D341Med (cell line): ENCODE measurements around the gene IKZF3.
A peak's percentile ranks its signal among the peaks of the same experiment; 100 is the strongest.
"Not testable (repeated sequence)": the region's sequence is repeated elsewhere in the genome, so short reads cannot be mapped to it uniquely, and the experiment has no call there.

Source experiments
- DNase-seq: peaks from one replicate; pipeline ENCODE4 v3.0.0; 2012; ENCODE audit warnings: low spot score

IKZF3 gene

DNA sequence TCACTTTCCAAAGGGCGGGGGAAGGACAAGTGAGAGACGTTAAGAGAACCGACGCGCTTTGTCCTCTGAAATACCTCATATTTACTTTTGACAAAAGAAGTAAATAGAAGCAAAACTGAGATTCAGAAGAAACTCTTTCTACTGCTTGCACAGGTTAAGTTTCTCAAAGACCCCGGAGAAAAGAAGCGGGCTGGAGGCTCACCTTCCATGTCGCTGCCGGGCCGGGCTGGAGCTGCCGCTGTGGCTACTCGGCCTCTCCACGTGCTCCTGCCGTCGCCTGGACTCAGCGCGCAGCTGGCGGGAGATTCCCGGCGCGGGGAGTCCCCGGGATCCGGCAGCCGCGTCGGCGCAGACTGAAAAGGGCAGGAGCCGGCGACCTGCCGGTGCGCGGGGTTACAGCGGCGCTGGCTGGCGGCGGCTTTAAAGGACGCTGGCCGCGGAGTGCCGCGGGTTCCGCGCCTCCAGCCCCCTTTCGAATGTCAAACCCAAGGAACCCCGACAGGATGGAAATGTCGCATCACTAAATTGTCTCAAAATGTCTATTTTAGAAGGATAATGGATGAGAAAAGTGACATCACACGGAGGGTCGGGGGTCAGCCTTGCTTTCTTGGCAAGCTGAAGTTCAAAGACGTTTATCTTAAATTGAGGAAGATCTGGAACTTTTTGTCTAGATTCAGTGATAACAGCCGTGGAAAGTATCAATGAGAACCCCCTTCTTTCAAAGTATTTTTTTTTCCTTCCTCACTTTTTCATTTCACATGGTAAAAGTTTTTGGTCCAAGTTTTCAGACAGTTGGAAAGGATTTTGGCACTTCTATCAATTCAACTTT is at the start of gene IKZF3:
TSS of gene IKZF3 (minus strand) at position 395 of the 829 bp plus-strand sequence. CDS start at position 209, 186 bp downstream.
- DNase-seq: peak; percentile 85

DNA sequence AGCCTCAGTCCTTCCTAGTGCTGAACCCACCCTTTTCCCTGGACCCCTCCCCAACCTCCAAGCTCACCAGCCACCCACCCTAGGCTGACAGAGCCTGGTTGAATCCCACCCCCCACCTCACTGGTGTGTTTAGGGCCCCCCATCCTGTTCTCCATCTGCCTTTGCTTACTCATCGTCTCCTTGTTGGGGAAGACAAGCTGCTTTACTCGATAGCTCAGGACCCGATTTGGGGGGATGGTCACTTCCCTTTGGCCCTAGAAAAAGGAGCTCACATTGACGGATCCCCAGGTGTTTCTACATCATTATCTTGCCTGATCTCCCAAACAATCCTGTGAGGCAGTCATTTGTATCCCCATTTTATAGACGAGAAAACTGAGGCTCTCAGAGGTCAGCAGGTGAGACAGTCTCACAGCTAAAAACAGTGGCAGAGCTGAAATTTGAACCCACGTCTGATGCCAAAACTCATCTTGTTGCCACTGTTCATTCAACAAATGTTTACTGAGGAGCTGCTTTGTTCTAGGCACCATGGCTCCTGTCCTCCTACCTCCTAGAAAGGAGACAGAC is 44.8 kb upstream of the IKZF3 start:
- DNase-seq: no peak

DNA sequence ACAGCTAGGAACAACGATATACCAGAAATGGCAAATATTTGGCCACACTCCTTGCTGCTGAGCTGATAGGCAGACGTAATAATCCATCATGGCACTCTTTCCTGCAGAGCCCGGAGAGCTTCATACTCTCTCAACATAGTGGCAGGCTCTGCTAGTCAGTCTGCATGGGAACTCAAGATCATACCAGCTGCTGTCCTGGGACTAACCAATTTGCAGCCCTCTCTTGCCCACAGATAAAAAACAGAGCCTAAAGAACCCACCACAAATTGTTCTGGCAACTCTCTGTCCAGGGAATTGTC is 40.8 kb upstream of the IKZF3 start:
- DNase-seq: no peak

DNA sequence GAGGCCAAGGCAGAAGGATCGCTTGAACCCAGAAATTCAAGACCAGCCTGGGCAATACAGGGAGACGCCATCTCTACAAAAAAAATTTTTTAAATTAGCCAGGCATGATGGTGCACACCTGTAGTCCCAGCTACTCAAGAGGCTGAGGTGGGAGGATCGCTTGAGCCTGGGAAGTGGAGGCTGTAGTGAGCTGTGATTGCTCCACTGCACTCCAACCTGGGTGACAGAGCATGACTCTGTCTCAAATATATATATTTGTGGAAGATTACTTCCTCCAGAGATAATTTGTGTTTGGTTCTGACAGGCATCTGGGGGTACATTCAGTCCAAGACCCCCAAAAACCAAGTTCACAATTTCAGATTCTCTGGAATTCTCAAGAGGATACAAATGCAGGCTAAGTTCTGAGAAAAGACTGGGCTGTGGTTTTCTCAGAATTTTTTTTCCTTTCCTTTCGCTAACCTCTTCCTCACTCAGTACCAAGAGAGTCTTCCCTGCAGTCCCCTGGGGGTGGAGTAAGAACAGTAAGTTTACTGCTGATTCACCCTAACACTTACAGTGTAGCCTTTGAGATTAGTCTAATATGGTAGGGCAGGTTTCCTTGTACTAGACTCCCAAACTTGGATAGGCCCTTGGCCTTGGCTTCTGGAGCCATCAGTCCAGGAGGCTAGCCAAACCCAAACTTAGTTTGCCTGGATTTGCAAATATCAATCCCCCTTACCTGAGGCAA is 39.2 kb upstream of the IKZF3 start:
- no peak for DNase-seq

DNA sequence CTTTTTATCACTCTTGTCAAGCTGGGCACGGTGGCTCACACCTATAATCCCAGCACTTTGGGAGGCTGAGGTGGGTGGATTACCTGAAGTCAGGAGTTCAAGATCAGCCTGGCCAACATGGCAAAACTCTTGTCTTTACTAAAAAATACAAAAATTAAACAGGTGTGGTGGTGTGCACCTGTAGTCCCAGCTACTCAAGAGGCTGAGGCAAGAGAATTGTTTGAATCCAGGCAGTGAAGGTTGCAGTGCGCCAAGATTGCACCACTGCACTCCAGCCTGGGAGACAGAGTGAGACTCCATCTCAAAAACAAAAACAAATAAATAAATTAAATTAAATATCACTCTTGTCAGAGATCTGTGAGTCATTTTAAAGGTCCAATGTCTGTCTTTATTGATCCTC is 37.9 kb upstream of the IKZF3 start:
- DNase-seq: not testable (repeated sequence)

DNA sequence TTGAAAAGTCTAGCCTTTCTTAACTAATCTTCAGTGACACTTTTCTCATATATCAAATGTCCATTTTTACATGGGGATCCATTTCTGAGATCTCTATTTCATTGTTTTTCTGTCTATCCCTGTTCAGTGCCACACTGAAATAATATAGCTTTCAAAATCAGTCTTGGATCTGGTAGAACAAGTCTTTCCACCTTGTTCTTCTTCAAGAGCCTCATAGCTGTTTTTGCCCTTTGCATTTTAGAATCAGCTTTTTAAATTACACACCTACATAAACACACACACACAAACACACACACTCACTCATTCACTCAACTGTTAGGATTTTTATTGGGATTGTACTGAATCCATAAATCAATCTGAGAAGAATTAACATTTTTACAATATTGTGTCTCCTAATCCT is 35.1 kb upstream of the IKZF3 start:
- no peak for DNase-seq

DNA sequence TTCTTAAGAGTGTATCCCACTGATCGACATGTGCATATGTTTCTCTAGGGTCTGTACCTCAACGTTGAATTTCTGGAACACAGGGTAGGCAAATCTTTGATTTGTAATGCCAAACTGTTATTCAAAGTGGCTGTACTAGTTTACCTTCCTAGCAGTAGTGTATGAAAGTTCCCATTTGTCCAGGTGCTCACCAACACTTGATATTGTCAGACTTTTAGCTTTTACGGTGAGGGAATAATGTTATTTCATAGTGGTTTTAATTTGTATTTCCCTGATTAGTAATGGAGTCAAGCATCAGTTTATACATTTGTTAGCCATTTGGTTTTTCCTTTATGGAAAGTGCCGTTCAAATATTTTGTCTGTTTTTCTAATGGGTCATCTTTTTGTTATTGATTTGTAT is 34.0 kb upstream of the IKZF3 start:
- DNase-seq: no peak

DNA sequence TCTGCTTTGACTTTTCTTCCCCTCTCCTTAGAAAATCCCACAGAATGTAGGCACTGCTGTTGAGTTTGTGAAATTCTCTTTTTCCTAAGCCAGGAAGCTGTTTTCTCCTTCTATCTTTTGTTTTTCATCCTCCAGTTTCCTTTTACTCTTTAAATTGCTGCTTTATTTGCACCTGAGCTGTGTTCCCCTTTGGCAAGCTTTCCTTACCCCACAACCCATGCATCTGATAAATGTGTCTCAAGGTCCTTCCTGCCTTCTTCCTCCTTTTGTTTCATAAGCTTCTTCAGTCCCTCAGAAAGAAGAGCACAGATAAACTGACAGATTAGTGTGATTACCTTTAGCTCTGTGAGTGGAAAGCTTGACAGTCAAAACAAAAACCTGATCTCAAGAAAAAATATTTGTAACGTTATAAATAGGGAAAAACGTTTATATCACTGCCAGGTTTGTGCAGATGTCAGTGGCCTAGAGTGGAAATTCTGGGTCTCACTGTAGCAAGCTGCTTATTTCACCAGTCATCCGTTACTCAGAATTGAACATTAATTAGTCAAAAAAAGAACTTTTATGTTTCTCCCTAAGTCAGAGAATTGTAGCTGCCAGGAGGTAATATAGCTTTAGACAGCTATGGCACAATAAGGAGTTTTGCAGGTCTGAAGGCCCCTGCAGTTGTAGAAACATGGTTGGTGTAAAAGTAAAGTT is 30.7 kb upstream of the IKZF3 start:
- DNase-seq: no peak

DNA sequence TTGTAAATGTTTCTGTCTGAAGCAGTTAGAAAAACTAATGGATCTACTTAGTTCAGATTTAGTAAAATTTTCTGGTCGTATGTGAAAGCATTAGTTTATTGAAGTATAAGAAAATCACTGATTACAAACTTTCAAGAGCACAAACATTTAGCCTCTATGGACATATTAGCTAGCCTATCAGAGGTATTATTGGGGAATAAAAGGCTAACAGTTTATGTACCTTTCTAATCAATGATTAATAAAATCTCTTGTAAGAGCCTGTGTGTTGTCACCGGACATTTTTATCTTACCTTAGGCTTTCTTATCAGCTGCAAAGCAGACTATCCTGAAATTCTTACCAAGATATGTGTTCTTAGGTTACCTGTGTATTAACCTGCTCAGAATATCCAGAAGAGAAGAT is 25.1 kb upstream of the IKZF3 start:
- DNase-seq: no peak

DNA sequence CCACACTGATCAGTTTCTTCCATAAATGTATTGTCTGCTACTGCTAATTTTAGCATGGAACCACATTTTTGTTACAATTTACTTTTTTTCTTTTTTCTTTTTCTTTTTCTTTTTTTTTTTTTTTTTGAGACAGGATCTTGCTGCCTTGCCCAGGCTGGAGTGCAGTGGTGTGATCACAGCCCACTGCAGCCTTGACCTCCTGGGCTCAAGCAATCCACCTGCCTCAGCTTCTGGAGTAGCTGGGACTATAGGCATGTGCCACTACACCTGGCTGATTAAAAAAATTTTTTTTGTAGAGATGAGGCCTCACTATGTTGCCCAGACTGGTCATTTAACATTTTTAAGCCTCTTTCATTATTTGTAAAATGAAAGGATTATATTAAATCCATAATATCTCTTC is 23.0 kb upstream of the IKZF3 start:
- DNase-seq: no peak

DNA sequence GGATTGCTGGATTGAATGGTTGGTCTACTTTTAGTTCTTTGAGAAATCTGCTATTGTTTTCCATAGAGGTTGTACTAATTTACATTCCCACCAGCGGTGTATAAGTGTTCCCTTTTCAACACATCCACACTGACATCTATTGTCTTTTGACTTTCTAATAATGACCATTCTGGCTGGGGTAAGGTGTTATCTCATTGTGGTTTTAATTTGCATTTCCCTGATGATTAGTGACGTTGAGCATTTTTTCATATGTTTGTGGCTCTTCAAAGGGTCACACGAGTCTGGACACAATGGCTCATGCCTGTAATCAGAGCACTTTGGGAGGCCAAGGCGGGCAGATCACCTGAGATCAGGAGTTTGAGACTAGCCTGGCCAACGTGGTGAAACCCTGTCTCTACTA is 22.0 kb upstream of the IKZF3 start:
- not testable (repeated sequence) for DNase-seq

DNA sequence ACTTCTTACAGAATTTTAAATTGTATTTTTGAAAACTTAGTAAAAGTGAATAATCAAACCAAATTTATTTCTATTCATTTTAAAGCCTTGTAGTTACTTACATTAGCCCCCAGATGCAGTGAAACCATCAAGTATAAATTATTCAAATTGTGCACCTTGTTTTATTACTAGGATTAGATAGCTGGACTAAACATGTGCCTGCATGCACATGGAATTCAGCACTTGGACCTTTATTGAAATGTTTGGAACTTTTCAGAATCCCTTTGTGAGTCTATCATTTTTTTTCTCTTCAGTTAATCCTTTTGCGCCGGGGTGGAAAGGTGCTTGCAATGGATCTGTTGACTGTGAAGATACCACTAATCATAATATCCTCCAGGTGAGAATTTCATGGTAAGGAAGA is 8.6 kb upstream of the IKZF3 start:
- no peak for DNase-seq

DNA sequence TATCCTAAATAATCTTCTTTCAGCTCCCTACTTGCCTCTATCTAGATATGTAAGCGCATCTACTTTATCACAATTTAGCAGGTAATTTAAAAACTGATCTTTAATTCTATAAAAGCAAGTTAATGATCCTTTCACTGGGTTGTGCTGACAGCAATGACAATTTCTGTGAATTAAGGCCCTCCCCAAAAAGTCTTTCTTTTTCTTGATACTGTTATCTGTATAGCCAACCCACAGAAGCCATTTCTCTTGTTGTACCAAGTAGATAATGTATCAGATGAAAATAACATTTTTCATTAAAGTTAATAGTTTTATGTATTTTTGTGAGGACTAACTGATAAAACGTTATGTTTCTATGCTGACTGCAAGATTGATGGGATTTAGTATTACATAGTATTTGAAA is 7.7 kb upstream of the IKZF3 start:
- DNase-seq: no peak

DNA sequence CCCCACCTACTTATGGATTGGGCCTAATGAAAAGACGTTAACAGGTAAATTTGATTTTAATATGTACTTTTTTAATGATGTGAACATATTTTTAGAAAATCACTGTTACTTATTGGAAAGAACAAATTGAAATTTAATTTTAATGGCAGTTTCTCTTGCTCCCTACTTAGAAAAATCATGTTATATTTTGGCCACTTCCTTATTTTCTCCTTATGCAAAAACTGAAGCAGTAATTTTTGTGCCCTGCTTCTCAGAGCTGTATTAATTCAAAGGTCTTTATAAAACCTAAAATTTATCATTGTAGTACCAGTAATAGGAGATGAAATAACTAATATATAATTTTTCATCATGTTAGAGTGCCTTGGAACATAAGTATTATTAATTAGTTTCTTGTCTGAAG is 6.7 kb upstream of the IKZF3 start:
- DNase-seq: no peak

DNA sequence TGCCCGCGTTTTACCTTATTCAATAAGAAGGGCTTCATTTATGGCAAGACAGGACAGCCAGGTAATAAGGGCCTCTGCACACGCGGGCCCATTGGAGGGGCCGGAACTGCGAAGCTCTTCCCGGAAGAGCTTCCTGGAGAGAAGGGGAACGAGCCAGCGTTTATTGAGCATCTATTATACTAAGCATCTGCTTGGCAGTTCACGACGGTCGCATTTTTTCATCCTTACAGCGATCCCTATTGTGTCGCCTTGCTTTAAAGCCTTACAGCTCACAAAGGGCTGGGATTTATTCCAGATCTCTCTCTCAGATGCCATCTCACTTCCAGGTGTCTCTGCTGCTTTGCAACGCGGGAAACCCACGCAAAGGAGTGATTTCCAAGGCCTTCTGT is 4.4 kb upstream of the IKZF3 start:
- no peak for DNase-seq

DNA sequence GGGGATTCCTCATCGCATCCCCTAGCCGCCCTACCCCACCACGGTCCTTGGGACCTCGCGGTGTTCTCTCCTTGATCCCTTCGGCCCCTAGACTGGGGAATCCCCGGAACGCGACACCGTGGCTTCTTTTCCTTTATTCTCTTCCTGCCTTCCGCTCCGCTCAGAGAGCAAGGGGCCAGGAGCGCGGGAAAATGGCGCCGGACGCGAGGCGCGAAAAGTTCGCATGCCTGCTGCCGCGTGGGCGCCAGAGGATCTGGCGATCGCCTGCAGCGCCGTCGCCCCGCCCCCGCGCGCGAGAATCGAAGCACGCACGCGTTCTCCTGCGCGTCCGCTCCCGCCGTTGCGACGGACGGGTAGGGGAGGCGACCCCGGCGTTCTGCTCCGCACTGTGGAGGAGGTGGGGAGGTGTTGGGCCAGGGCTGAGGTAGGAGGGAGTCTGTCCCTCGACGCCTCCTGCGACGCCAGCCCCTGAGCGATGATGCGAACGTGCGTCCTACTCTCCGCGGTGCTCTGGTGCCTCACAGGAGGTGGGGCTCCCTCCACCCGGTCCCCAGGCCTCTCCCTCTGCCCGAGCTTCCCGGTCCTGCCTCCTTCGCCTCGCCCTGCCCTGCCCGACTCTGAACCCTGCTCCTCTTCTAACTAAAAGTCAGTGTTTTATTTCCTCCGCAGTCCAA is 3.9 kb upstream of the IKZF3 start, which contains the start of gene ZPBP2:
TSS of gene ZPBP2 (plus strand) at position 323 of the 674 bp plus-strand sequence. CDS start at position 476, 153 bp downstream.
- peak; percentile 36 for DNase-seq

DNA sequence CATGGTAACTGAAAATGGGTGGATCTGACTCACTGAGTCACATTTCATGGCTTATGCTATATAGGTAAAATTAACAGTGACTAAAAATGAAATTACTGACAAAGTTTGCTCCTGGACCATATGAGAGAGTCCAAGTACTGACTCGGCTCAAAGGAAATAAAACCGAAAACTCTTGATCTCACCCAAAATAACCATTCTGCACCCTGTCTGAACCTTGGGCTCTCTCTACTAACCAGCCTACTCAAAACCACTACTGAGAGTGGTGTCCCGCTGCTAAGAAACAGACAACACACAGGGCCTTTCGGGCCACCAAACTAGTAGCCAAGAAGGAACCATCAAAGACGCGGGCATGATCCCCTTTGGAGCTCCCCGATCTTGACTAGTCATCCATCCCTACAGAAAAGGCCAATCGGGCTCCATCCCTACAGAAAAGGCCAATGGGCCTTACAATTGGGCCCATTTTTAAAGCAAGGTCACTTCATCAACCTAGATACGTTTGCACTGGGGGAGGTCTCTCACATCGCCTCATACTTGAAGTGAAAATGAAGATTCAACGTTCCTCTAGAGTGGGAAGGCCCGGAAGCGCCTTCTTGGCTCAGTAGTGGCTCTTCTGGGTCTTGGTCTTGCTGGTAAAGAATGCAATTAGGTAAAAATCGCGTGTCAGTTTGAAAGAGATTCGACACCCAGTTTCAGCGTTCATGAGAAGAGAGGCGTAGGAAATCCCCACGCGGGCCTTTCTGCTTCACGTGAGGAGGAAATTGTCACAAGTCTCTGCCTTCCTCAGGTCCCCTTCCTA is 3.2 kb upstream of the IKZF3 start:
- no peak for DNase-seq

DNA sequence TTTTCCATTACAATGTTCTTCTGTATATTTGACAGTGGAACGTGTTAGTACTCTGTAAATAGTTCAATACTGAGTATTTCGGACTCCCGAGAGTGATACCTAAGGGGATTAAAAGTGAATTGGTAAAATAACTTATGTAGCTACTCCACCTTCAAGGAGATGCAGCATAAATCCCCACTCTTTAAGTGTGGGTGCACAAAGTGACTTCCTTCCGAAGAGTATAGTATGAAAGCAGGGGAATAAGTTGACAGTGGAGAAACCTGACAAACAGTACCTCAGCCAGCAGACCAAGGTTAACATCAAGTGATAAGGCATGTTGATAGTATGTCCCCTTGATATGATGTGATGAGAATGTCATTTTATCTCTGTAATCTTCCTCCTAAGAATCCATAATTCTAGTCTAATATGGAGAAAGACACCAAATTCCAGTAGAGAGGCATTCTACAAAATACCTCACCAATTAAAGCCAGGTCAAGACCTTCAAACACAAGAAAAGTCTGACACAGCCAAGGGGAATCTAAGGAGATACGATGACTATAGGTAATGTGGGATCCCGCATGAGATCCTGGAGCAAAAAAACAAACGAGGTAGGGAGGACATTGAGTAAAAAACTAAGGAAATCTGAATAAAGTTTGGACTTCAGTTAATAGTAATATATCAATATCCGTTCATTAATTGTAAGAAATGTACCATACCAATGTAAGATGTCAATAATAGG is 2.1 kb upstream of the IKZF3 start:
- DNase-seq: no peak

DNA sequence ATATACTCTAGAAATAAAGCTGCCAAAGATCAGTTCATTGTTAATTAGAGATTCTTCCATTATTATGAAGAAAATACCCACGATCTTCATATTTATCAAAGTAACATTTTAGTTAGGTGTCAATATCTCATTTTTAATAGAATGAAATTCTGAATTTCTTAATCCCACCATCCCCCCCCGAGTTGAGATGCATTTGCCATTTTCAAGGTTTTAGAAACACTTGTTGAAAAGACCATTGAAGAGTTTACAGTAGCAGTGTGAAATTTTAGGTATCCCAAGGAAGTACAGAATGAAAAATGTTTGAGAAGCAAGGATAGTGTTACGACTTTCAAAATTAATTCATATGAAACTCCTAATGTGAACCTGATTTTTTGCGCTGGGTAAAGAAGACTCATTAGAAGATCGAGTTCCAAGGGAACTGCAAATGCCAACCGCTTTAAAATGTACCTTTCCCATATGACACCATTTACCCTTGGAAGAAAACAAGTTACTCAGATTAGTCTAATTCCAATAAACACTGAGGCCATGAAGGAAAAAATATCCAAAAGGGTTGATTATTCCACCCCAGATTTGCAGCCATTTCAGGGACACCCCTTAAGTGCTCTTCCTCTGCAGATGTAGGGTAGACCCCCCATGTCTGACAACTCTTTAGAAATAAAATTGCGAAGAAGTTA is 731 bp downstream of the IKZF3 start:
- DNase-seq: no peak

DNA sequence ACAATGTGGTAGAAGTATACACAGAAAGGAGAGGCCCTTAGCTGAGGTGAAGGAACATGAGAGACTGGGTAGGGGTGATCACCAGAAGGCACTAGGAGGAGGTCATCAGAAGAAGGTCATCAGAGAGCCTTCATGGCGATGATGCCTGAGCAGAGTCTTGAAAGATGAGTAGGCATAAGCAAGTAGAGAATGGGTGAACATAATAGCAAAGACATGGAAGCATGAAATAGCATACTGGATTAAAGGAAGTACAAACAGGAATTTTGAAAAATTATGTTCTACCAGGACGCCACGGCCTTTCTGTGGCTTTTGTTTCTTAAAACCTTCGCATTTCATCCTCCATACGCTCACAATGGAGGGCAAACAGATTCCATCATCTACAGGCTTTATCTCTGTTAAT is 2.9 kb downstream of the IKZF3 start:
- DNase-seq: no peak
